ENCODE measurements around the gene NHERF2. TPM values are rescaled to one million over a fixed set of nuclear protein-coding genes. Genes with fewer than 3 reads are reported as not detected.

The NHERF2 gene
- total and polyA plus RNA-seq, 7 donors, result 61.6 to 156 (median 86.8) TPM

DNA sequence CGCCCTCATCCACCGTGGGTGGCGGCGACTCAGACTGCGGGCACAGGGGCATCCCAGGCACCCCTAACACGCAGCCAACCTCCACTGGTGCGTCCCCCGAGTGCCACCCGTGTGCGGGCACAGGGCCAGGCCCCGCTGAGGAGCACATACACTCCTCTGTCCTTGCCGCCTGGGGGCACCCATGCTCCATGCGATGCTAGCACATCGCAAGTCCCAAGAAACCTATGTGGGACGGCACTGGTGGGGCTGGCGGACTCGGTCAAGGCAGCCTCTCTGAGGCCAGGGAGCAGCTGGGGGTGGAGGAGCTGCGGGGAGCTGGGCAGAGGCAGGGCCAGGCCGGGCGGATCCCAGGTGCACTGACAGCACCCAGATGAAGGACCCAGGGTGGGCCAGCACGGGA lies 21.1 kb upstream of the NHERF2 start:
- no peak for ATAC-seq
- 42 to 57% (median 43%) methylated on average over 20 to 21 of the region's 21 CpGs for WGBS, 3 donors
- intact Hi-C loops (cut with DNase I), result no loop called here

DNA sequence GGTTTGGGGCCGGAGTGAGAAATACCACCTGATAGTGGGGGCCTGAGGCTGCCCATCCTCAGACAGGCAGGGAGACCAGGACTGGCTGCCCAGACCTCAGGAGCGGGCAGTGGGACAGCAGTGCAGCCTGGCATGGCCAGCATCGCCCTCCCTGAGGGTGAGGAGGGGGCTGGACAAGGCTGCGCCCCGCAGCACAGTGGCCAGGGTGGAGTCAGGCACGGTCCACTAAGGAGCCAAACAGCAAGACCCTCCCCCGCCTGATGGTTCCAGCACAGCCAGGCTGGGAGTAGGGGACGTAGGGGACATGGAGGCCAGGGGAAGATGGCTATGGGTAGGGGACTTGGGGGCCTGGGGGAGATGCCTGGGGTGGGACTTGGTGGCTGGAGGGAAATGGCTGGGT lies 20.4 kb upstream of the NHERF2 start:
- Histone ChIP-seq H3K36me3 (ENCODE audit: insufficient read depth in 1 of 2, low read depth in 1 of 2) (peaks cover 0 to 35% of the 10 kb centered on the region in 2 donors), H3K27ac (no peak overlapping the region), H3K9me3 (no peaks in the 10 kb centered on the region), H3K4me1 (peaks cover 60% of the 10 kb centered on the region), H3K27me3 (ENCODE audit: insufficient read depth in 3 of 3, low read length in 2 of 3) (no peaks in the 10 kb centered on the region), H3K4me3 (no peak overlapping the region)
- intact Hi-C loops (cut with DNase I), result no loop called here
- no peak for ATAC-seq
- peak in 1 of 2 donors; percentile 46 for DNase-seq
- TF ChIP-seq, protein P1, sequence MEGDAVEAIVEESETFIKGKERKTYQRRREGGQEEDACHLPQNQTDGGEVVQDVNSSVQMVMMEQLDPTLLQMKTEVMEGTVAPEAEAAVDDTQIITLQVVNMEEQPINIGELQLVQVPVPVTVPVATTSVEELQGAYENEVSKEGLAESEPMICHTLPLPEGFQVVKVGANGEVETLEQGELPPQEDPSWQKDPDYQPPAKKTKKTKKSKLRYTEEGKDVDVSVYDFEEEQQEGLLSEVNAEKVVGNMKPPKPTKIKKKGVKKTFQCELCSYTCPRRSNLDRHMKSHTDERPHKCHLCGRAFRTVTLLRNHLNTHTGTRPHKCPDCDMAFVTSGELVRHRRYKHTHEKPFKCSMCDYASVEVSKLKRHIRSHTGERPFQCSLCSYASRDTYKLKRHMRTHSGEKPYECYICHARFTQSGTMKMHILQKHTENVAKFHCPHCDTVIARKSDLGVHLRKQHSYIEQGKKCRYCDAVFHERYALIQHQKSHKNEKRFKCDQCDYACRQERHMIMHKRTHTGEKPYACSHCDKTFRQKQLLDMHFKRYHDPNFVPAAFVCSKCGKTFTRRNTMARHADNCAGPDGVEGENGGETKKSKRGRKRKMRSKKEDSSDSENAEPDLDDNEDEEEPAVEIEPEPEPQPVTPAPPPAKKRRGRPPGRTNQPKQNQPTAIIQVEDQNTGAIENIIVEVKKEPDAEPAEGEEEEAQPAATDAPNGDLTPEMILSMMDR (IDR thresholded peaks at IDR 0.05), result no peak
- WGBS, 3 donors, result 87 to 94% (median 89%) methylated on average over 7 to 8 of the region's 8 CpGs

More for the DNA sequence above, 21.1 kb upstream of the NHERF2 start:
- Histone ChIP-seq H3K9me3 (no peaks in the 10 kb centered on the region), H3K4me3 (no peak overlapping the region), H3K27ac (no peak overlapping the region), H3K36me3 (ENCODE audit: insufficient read depth in 1 of 2, low read depth in 1 of 2) (peaks cover 0 to 42% of the 10 kb centered on the region in 2 donors), H3K4me1 (peaks cover 60% of the 10 kb centered on the region), H3K27me3 (ENCODE audit: insufficient read depth in 3 of 3, low read length in 2 of 3) (no peaks in the 10 kb centered on the region)
- TF ChIP-seq, protein P1 (IDR thresholded peaks at IDR 0.05), result peak; percentile 9
- DNase-seq, result peak in 1 of 2 donors; percentile 75

DNA sequence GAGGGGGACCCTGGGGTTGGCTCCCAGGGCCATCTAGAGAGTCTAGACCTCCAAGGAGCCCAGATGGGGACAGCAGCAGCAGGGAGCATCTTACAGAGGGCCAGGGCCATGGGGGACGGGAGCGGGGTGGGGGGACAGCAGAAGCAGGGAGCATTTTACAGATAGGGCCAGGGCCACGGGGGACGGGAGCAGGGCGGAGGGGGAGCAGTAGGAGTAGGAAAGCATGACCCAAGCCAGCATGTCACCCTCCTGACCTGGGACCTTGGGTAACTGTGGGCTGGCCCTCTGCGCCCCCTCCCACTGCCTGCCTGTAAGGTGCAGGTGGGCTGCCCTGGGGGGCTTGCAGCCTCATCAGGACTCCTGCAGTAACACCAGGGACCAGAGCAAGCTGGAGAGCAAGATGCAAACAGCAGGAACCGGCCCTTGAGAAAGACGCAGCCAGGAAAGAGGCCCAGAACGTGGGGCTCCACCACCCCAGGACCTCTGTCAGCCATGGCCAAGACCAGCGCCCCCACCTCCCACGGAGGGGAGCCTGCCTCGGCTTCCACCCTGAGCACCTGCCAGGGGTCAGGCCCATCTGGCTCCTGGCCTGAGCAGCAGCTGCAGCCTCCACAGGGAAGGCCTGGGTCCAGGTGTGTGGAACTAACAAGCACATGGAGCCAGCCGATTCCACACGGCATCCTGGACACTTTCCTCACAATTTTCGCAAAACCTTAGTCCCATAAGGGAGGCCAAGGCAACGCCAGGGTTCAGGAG lies 19.4 kb upstream of the NHERF2 start:
- no peaks in the 10 kb centered on the region for H3K9me3 ChIP-seq
- peak overlapping the region; percentile 98 for H3K27ac ChIP-seq
- WGBS, 3 donors, result 50 to 57% (median 51%) methylated on average over 15 to 16 of the region's 16 CpGs
- DNase-seq (peak in 1 of 2 donors; percentile 51), ATAC-seq (no peak)
- intact Hi-C loops (cut with DNase I), result no loop called here
- peak overlapping the region; percentile 98 for H3K4me3 ChIP-seq
- H3K27me3 ChIP-seq (ENCODE audit: insufficient read depth in 3 of 3, low read length in 2 of 3), result no peaks in the 10 kb centered on the region
- TF ChIP-seq, protein P1 (IDR thresholded peaks at IDR 0.05), result no peak
- peaks cover 0 to 26% of the 10 kb centered on the region in 2 donors for H3K36me3 ChIP-seq (ENCODE audit: insufficient read depth in 1 of 2, low read depth in 1 of 2)
- H3K4me1 ChIP-seq, result peaks cover 60% of the 10 kb centered on the region

DNA sequence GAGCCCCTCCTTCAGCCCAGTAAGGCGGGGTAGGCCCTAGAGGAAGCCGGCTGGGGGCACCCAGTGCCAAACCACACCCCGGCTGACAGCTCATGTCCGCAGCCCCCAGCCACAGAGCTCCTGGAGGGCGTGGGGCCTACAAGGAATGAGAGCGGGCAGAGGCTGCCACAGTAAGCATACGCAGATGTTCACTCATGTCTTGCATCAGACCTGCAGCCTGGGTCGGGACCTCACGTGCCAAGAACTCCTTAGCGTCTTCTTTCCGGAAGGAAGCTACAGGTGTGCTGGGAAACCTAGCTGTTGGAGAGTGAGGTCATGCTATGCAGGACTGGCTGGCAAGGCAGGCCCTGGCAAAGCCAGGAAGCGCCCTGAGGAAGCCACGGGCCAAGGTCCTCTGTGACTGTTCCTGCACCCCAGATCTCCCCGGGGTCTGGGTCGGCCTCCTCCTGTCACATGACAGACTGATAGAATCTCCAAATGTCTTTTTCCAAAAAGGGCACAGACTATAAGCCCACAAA lies 18.6 kb upstream of the NHERF2 start:
- DNase-seq (peak in 1 of 2 donors; percentile 72), ATAC-seq (no peak)
- TF ChIP-seq, protein P1 (IDR thresholded peaks at IDR 0.05), result no peak
- intact Hi-C loops (cut with DNase I), result no loop called here
- peaks cover 60% of the 10 kb centered on the region for H3K4me1 ChIP-seq
- H3K36me3 ChIP-seq (ENCODE audit: insufficient read depth in 1 of 2, low read depth in 1 of 2), result peaks cover 0 to 17% of the 10 kb centered on the region in 2 donors
- WGBS, 3 donors, result 25 to 35% (median 31%) methylated on average over 15 of the region's 15 CpGs
- no peaks in the 10 kb centered on the region for H3K9me3 ChIP-seq
- no peaks in the 10 kb centered on the region for H3K27me3 ChIP-seq (ENCODE audit: insufficient read depth in 3 of 3, low read length in 2 of 3)
- H3K4me3 ChIP-seq, result peak overlapping the region; percentile 98
- H3K27ac ChIP-seq, result peak overlapping the region; percentile 98

All from psoas muscle (tissue), 8 donors.